Fibroblast of the conjunctiva (primary cell): ENCODE data around the gene SND1.
"Not testable (repeated sequence)": the region's sequence is repeated elsewhere in the genome, so short reads cannot be mapped to it uniquely, and the experiment has no call there.

ENCODE experiments used
- DNase-seq: peaks from one replicate; pipeline ENCODE4 v3.0.0-alpha.2; 2010; ENCODE audit warnings: low read depth

The SND1 gene

GRCh38 chr7:127831318-127832219 is 179.6 kb downstream of the SND1 start:
- no peak for DNase-seq

- no peak for DNase-seq
These were observed 180.6 kb downstream of the SND1 start for GRCh38 chr7:127832592-127832991.

- no peak for DNase-seq
These were observed 181.6 kb downstream of the SND1 start for GRCh38 chr7:127833641-127834040.

GRCh38 chr7:127835679-127836078 is 183.7 kb downstream of the SND1 start:
- DNase-seq: no peak

GRCh38 chr7:127837816-127838410 is 185.9 kb downstream of the SND1 start:
- DNase-seq: not testable (repeated sequence)

- DNase-seq: no peak
These were observed 186.9 kb downstream of the SND1 start for GRCh38 chr7:127838816-127839415.

- no peak for DNase-seq
These were observed 188.4 kb downstream of the SND1 start for GRCh38 chr7:127840226-127840951.

- DNase-seq: no peak
These were observed 192.2 kb downstream of the SND1 start for GRCh38 chr7:127844165-127844564.

- DNase-seq: no peak
These were observed 192.8 kb downstream of the SND1 start for GRCh38 chr7:127844707-127845331.

GRCh38 chr7:127845522-127846214 is 193.7 kb downstream of the SND1 start:
- DNase-seq: no peak

GRCh38 chr7:127847641-127848040 is 195.6 kb downstream of the SND1 start:
- DNase-seq: no peak

GRCh38 chr7:127848241-127848640 is 196.2 kb downstream of the SND1 start:
- DNase-seq: no peak

GRCh38 chr7:127850195-127850594 is 198.2 kb downstream of the SND1 start:
- DNase-seq: no peak

GRCh38 chr7:127854383-127854782 is 202.4 kb downstream of the SND1 start:
- no peak for DNase-seq

- no peak for DNase-seq
These were observed 205.5 kb downstream of the SND1 start for GRCh38 chr7:127857464-127857841.

GRCh38 chr7:127858091-127858914 is 206.3 kb downstream of the SND1 start:
- no peak for DNase-seq

GRCh38 chr7:127858915-127859189 is 206.9 kb downstream of the SND1 start:
- no peak for DNase-seq

GRCh38 chr7:127859330-127859729 is 207.3 kb downstream of the SND1 start:
- DNase-seq: no peak

- no peak for DNase-seq
These were observed 210.5 kb downstream of the SND1 start for GRCh38 chr7:127862525-127862924.

- DNase-seq: no peak
These were observed 211.1 kb downstream of the SND1 start for GRCh38 chr7:127863082-127863481.

- DNase-seq: no peak
These were observed 213.5 kb downstream of the SND1 start for GRCh38 chr7:127865466-127865865.
